HG03066 (cell line): Measurements from ENCODE around the gene SLC19A1.

ENCODE experiments used
- ATAC-seq: cut with Tn5 transposase; IDR thresholded peaks from one replicate; pipeline ENCODE4 v1.9.1; 2021; ENCODE audit warnings: low read depth; ENCODE audit not compliant: unreplicated experiment

The SLC19A1 gene

GRCh38 chr21:45542242-45542666, at the start of gene SLC19A1:
Gene SLC19A1 (minus strand): TSS chr21:45542440. CDS start chr21:45537959, 4,481 bp downstream.
- peak; percentile 85 for ATAC-seq

DNA sequence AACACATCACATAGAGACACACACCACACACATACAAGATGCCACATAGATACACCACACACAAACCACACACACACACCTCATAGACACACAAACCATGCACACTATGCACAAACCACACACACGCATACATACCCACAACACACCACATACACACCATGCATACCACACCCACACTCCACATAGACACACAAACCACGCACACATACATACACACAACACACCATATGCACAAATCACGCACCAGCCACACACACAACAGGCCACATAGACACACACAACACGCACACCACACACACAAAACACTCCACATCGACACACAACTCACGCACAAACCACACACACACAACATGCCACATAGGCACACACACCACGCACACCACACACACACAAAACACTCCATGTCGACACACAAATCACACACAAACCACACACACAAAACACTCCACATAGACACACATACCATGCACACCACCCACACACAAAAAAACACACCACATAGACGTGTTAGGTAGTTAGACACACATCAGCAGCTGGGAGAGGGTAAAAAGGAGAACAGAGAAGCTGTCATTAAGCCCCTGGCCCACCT, 49.5 kb upstream of the SLC19A1 start:
- no peak for ATAC-seq

- ATAC-seq, result no peak
Measured at GRCh38 chr21:45590726-45591618, 48.7 kb upstream of the SLC19A1 start.

DNA sequence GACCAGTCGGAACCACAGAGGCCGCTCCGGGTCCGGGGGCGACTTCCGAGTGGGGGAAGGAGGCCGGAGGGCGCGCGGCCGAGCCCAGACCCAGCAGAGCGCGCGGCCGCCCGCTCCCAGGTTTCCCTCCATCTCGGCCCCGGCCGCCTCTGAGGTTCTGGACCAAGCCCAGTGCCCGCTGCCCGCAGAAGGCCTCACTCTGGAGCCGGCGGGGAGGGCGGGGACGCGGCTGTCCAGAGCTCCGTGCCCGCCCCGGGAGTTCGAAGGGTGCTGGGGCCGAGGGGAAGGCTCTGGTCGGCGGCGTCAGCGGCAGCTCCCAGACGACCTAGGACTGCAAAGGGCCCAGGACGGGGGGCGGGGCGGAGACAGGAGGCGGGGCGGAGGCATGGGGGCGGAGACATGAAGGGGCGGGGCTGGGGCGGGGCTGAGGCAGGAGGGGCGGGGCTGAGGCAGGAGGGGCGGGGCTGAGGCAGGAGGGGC, 48.0 kb upstream of the SLC19A1 start:
- ATAC-seq, result no peak

GRCh38 chr21:45589686-45590245, 47.5 kb upstream of the SLC19A1 start:
- ATAC-seq, result no peak

DNA sequence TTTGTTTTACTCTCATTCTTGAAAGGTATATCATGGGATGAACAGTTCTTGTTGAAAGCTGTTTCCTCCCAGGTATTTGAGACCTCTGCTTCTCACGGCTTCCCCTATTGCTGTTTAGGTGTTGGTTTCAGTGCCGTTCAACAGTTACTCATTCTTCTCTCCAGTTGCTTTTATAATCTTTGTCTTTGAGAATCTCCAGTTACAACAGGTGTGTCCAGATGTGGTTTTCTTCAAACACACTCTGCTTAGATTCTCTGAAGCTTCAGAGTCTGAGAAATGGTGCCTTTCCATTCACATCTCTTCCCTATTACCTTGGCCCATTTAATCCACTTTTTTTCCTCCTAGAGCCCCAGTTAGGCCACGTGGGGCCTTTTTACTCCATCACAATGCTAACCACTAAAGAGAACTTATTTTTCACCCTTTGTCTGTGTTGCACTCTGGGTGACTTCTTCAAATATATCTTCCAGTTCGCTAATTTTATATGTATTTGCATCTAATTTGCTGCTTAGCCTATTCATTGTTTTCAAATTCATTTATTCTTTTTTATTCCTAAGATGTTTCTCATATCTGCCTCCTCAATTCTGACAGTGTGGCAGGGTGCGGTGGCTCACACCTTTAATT, 46.7 kb upstream of the SLC19A1 start:
- ATAC-seq, result no peak

DNA sequence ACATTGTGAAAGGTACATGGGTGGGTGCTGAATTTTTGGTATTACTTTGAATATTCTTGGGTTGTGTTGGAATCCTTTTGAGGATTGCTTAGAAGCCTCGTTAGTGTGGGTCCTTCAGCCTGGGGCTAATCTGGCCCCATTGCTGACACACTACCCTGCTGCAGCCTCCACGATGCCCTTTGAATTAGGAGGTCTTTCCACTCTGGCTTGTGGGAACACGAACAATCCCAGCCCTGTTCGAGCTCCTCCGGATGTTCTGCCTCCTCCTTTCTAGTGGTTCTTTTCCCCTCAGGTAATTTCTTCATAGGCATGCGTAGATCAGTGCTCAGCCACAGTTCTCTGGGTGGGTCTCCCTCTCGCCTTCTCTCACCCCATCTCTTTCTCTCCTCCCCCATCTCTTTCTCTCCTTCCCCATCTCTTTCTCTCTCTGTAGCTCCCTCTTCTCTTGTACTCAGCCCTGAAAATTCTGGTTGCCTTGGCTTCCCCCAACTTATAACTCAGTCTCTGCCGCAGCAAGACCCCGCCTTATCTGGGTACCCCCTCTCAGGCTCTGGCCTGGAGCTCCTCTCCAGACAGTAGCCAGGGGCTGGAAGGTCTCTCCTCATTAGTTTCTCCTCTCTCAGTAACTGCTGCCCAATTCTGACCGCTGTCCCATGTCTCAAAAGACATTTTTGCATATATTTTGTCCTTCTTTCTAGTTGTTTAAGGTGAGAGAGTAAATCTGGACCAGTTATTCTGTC, 46.0 kb upstream of the SLC19A1 start:
- no peak for ATAC-seq

DNA sequence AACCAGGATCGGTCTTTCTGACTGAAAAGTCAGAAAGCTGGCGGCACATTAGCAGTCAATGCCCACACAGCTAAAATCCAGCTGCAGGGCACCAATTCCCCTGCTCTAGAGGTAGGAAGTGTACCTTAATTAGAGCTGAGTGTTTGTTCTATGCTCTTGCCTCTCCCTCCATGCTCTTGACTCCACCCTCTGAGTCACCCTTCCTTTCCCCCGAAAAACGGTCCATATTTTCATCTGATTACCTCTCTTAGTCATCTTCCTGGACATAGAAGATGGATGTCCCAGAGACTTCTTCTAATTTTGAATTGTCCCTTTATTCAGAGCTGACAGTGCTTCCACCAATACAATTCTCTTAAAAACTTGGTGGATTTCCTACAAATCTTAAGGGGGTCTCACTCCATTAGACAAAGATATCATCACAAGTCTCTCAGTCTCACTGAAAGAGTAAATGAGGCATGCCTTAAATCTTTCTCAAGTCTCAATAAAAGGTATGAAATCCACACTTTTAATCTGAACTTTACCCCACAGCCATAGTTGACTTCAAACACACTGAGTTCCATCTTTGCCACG, 44.1 kb upstream of the SLC19A1 start:
- no peak for ATAC-seq

DNA sequence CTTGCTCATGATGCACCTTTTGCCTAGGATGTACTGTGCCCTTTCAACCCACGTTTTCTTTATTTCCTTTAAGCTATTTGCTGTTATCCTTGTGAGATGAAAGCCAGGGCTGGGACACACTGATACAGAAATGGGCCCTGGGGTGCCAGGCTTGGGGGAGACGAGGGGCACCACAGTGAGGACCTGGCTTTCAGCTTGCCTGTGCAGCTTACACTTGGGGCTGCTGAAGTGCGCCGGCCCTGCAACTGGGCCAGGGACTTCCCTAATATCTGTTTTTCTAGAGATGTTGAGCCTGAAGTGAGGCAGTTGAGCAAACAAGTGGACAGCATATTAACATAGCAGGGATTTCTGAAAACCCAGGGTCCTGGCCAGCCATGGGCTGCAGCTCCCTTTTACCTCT, 42.5 kb upstream of the SLC19A1 start:
- ATAC-seq, result no peak

GRCh38 chr21:45583831-45584509, 41.7 kb upstream of the SLC19A1 start:
- no peak for ATAC-seq

DNA sequence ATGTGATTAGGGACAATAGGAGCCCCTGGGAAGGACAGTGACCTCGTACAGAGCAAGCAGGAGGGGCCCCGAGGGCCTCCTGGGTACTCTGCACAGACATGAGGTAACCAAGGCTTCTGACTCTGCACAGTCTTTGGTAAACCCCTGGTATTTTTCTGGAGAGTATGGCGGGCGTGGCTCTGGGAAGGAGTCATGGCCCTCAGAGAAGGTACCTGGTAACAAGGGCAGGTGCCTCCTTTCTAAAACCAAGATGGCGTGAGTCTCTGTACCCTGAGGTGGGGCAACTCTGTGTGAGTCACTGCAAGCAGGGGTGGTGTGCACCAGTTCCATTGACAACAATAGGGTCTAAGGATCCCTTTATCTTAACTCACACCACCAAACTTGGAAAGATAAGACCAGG, 39.9 kb upstream of the SLC19A1 start:
- no peak for ATAC-seq

DNA sequence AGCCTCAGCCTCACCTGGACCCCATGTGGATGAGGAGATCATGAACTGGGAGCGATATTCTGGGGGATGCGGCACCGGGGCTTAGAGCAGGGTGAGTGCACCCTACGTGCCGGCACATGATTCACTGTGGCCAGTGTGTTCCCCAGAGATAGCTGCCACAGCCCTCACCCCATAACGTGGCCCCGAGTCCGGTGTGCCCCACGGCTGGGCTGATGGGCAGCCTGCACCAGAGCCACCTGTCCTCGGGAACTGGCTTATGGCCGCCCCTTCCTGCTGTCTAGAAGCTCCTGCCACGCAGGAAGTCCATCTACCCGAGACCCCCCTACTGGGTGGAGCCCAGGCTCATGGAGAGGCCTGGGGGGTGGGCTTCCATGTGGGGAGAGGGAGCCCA, 39.1 kb upstream of the SLC19A1 start:
- no peak for ATAC-seq

DNA sequence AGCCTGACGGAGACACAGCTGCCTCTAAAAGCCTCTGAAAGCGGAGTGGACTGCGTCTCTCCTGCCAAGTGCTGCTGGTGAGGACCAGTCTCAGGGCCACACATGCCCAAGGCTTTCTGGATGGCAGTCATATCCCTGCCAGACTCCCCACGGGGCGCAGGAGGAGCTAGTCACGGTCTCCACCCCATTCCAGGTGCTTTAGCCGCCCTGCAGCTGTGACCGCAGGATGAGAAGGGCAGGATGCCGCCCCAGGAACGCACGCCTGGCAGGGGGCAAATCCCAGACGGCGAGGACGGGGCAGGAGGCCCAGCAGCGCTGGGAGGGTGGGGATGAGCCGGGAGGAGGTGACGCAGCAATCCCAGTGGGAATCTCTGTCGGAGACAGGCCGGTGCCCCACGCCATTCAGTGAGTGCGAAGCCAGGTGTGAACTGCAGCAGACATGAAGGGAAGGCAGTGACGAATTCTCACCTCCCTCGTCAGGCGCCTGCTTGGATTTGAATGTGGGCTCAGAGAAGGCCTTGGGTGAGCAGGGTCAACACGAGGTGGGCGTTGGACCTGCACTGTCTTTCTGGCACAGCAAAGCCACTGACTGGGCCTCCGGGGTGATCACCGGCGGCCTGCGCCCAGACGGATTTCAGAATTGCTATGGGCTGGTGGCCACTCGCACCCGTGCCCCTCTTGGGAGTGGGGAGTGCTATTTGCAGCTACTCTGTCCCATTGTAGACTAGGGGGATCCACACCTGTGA, 38.5 kb upstream of the SLC19A1 start:
- ATAC-seq, result no peak

GRCh38 chr21:45580181-45580575, 37.9 kb upstream of the SLC19A1 start:
- ATAC-seq, result no peak

DNA sequence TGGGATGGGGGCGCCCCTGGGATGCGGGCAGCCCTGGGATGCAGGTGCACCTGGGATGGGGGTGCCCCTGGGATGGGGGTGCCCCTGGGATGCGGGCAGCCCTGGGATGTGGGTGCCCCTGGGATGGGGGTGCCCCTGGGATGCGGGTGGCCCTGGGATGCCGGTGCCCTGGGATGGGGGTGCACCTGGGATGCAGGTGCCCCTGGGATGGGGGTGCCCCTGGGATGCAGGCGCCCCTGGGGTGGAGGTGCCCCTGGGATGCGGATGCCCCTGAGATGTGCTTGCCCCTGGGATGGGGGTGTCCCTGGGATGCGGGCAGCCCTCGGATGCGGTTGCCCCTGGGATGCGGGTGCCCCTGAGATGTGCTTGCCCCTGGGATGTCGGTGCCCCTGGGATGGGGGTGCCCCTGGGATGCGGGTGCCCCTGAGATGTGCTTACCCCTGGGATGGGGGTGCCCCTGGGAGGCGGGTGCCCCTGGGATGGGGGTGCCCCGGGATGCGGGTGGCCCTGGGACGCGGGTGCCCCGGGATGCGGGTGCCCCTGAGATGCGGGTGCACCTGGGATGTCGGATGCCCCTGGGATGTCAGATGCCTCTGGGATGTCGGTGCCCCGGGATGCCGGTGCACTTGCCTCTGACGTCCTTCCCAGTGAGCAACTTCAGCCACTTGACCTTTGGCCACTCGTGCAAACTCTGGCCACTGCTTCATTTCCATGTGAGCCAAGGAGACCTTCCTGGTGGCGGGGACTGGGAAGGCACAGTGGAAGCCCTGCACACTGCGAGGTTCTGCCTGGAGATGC, 37.3 kb upstream of the SLC19A1 start:
- no peak for ATAC-seq

GRCh38 chr21:45578811-45579381, 36.7 kb upstream of the SLC19A1 start:
- no peak for ATAC-seq

DNA sequence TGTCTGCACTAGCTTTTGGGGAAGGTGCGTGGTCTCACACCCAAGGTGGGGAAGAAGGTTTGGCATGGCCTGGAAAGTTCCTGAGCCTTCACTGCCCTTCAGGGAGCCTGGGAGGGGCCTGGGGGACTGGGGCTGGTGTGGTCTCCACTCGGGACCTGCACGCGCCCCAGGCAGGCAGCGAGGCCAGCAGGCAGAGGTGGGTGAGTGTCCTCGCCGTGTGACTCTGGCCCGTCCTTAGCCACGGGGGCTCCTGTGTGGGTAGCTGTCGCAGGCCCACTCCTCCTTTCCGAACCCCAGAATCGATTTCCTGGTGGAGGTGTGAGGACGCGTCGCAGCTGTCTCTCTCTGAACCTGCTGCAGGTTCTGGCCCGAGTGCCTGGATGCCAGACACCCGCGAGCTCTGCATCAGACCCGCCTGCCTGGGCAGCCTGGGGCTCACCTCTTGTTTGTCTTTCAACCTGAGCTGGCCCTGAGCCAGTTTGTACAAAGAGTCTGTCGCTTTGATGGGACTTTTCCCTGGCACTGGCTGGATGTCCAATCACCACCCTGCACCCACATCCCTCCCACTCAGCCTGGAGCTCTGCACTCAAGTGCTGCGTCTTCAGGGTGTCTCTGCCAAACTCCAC, 36.0 kb upstream of the SLC19A1 start:
- ATAC-seq, result no peak
